Limb (tissue), 2 donors: ENCODE results near the gene CHGA.

Experiments used
- DNase-seq, 2 donors: peaks; one replicate each; pipeline ENCODE4 v3.0.0-alpha.2; 2016; ENCODE audit errors: extremely low spot score in 2 of 2

Gene CHGA

GRCh38 chr14:92960706-92961566, 38.0 kb downstream of the CHGA start:
- DNase-seq, result no peak

GRCh38 chr14:92961567-92961855, 38.6 kb downstream of the CHGA start:
- no peak for DNase-seq

GRCh38 chr14:92962031-92962830, 39.3 kb downstream of the CHGA start:
- DNase-seq, result no peak

- no peak for DNase-seq
These were observed 39.8 kb downstream of the CHGA start for GRCh38 chr14:92962831-92963095.

GRCh38 chr14:92963301-92964123, 40.6 kb downstream of the CHGA start:
- DNase-seq, result no peak

- DNase-seq, result no peak
These were observed 41.5 kb downstream of the CHGA start for GRCh38 chr14:92964124-92965109.

GRCh38 chr14:92965281-92965680, 42.3 kb downstream of the CHGA start:
- DNase-seq, result no peak

- DNase-seq, result no peak
These were observed 44.5 kb downstream of the CHGA start for GRCh38 chr14:92967346-92967926.

- DNase-seq, result no peak
These were observed 45.5 kb downstream of the CHGA start for GRCh38 chr14:92968291-92969020.

GRCh38 chr14:92969430-92969829, 46.5 kb downstream of the CHGA start:
- no peak for DNase-seq

- no peak for DNase-seq
These were observed 46.9 kb downstream of the CHGA start for GRCh38 chr14:92969871-92970270.

- DNase-seq, result no peak
These were observed 47.3 kb downstream of the CHGA start for GRCh38 chr14:92970271-92970670.

- DNase-seq, result no peak
These were observed 48.7 kb downstream of the CHGA start for GRCh38 chr14:92971601-92972180.

- peak in 1 of 2 donors; percentile 76 for DNase-seq
These were observed 50.4 kb downstream of the CHGA start for GRCh38 chr14:92973261-92973797.

- no peak for DNase-seq
These were observed 50.9 kb downstream of the CHGA start for GRCh38 chr14:92973798-92974372.

- DNase-seq, result no peak
These were observed 51.8 kb downstream of the CHGA start for GRCh38 chr14:92974541-92975345.

GRCh38 chr14:92976268-92976667, 53.3 kb downstream of the CHGA start:
- no peak for DNase-seq
